Cardiac ventricle fibroblast (primary cell): ENCODE results near the gene ATPAF1. TPM values are rescaled to one million over a fixed set of nuclear protein-coding genes. Genes with fewer than 3 reads are reported as not detected.

ENCODE experiments used
- total RNA-seq: library from RNA; depleted of rRNA; stranded (reverse); fragments of >200 nt; gene quantifications from 2 replicates; pipeline ENCODE4 v1.2.3, GENCODE V29; 2015

Gene ATPAF1
- 19.9 and 27.9 TPM in 2 replicates for total RNA-seq

GRCh38 chr1:46667782-46668760 lies at the start of gene ATPAF1:
Gene ATPAF1, minus strand, starts transcription at chr1:46668364. Its CDS starts 42 bp downstream, at chr1:46668322.

GRCh38 chr1:46671554-46671953 lies 3.4 kb upstream of the ATPAF1 start, which contains the start of gene TEX38:
Gene TEX38, plus strand, starts transcription at chr1:46671854. Its CDS starts 81 bp downstream, at chr1:46671935.

GRCh38 chr1:46616277-46617107 lies 51.7 kb downstream of the ATPAF1 start, which contains the start of gene MOB3C:
Gene MOB3C, minus strand, starts transcription at chr1:46616811. Its CDS starts 3,490 bp downstream, at chr1:46613321.

GRCh38 chr1:46603858-46604549 lies 64.2 kb downstream of the ATPAF1 start, which contains the start of gene MKNK1:
Gene MKNK1, minus strand, starts transcription at chr1:46604268. Its CDS starts 20,941 bp downstream, at chr1:46583327.

Other genes starting within 250 kb of the ATPAF1 start
- gene DMBX1, start 178.5 kb downstream of the ATPAF1 start, total RNA-seq, result not detected in 2 replicates
- gene KNCN, start 116.7 kb downstream of the ATPAF1 start, total RNA-seq, result not detected in 2 replicates
- 11.9 and 13.5 TPM in 2 replicates for gene MKNK1, start 64.1 kb downstream of the ATPAF1 start, total RNA-seq
- 8.4 and 20.2 TPM in 2 replicates for gene MOB3C, start 51.6 kb downstream of the ATPAF1 start, total RNA-seq
- gene TEX38, start 3.5 kb upstream of the ATPAF1 start, total RNA-seq, result not detected in 2 replicates
- gene EFCAB14, start 50.8 kb upstream of the ATPAF1 start, total RNA-seq, result 58.8 and 66.0 TPM in 2 replicates
- 0.64 TPM in 1 of 2 replicates, not detected in the other for gene CYP4B1, start 130.7 kb upstream of the ATPAF1 start, total RNA-seq